RWPE2 (cell line): ENCODE data around the gene ADAP1.

Experiments used
- ATAC-seq: fragments of 200-7000 bp; cut with Tn5 transposase; 3 replicates; pipeline ENCODE4 v1.9.1; 2021; ENCODE audit warnings: low read depth
- DNase-seq: peaks from one replicate; pipeline ENCODE4 v3.0.0-alpha.2; 2020; ENCODE audit warnings: low spot score
- H3K27ac ChIP-seq: fragments of 450-650 bp; 2 replicates; pipeline ENCODE4 v1.5.1; 2017; ENCODE audit warnings: mild to moderate bottlenecking; ENCODE audit not compliant: poor library complexity, severe bottlenecking
- H3K27me3 ChIP-seq: fragments of 250-450 bp; sonication (Bioruptor Pico); 2 replicates; pipeline ENCODE4 v1.5.1; 2021; ENCODE audit warnings: mild to moderate bottlenecking, moderate library complexity; ENCODE audit not compliant: insufficient read depth, poor library complexity, severe bottlenecking
- H3K36me3 ChIP-seq: fragments of 250-450 bp; sonication (Bioruptor Pico); 2 replicates; pipeline ENCODE4 v1.5.1; 2020; ENCODE audit warnings: low read depth, mild to moderate bottlenecking, moderate library complexity
- H3K4me1 ChIP-seq: fragments of 250-450 bp; sonication (Bioruptor Pico); 2 replicates; pipeline ENCODE4 v1.5.1; 2021; ENCODE audit warnings: mild to moderate bottlenecking, moderate library complexity; ENCODE audit not compliant: insufficient read depth, poor library complexity, severe bottlenecking
- H3K4me3 ChIP-seq: fragments of 250-450 bp; sonication (Bioruptor Pico); 2 replicates; pipeline ENCODE4 v1.5.1; 2021; ENCODE audit warnings: mild to moderate bottlenecking, moderate library complexity; ENCODE audit not compliant: severe bottlenecking
- H3K9me3 ChIP-seq: fragments of 250-450 bp; sonication (Bioruptor Pico); 2 replicates; pipeline ENCODE4 v1.5.1; 2021; ENCODE audit warnings: mild to moderate bottlenecking, moderate library complexity; ENCODE audit not compliant: severe bottlenecking
- CTCF ChIP-seq: fragments of 450-650 bp; IDR thresholded peaks from one replicate; pipeline ENCODE4 v1.5.1; 2017; ENCODE audit warnings: mild to moderate bottlenecking, moderate library complexity; ENCODE audit not compliant: poor library complexity, severe bottlenecking

ADAP1 gene

GRCh38 chr7:880450-880849 is 74.0 kb downstream of the ADAP1 start:
- no peak for DNase-seq
- Histone ChIP-seq H3K9me3 (no peaks in the 10 kb centered on the region), H3K4me3 (no peak overlapping the region), H3K4me1 (peaks cover 2% of the 10 kb centered on the region), H3K36me3 (peaks cover 23% of the 10 kb centered on the region), H3K27ac (no peak overlapping the region), H3K27me3 (no peaks in the 10 kb centered on the region)
- no peak for ATAC-seq
- no peak for TF ChIP-seq CTCF

GRCh38 chr7:879706-880105 is 74.8 kb downstream of the ADAP1 start:
- Histone ChIP-seq H3K9me3 (no peaks in the 10 kb centered on the region), H3K27ac (no peak overlapping the region), H3K4me1 (peaks cover 2% of the 10 kb centered on the region), H3K36me3 (peaks cover 28% of the 10 kb centered on the region), H3K27me3 (no peaks in the 10 kb centered on the region), H3K4me3 (no peak overlapping the region)
- no peak for TF ChIP-seq CTCF
- DNase-seq (no peak), ATAC-seq (no peak)

- Histone ChIP-seq H3K4me1 (peaks cover 2% of the 10 kb centered on the region), H3K36me3 (peaks cover 35% of the 10 kb centered on the region), H3K4me3 (no peak overlapping the region), H3K27ac (no peak overlapping the region), H3K9me3 (no peaks in the 10 kb centered on the region), H3K27me3 (no peaks in the 10 kb centered on the region)
- TF ChIP-seq CTCF = no peak
- no peak for ATAC-seq
- DNase-seq = no peak
These were observed 75.4 kb downstream of the ADAP1 start for GRCh38 chr7:879093-879492.

- Histone ChIP-seq H3K4me1 (peaks cover 6% of the 10 kb centered on the region), H3K27me3 (no peaks in the 10 kb centered on the region), H3K27ac (peak overlapping the region; percentile 38), H3K9me3 (no peaks in the 10 kb centered on the region), H3K36me3 (peaks cover 50% of the 10 kb centered on the region), H3K4me3 (peak overlapping the region; percentile 100)
- TF ChIP-seq CTCF = no peak
- peak; percentile 70 for DNase-seq
- ATAC-seq = no peak
These were observed 76.9 kb downstream of the ADAP1 start for GRCh38 chr7:877312-878232.

GRCh38 chr7:876972-877311 is 77.5 kb downstream of the ADAP1 start:
- Histone ChIP-seq H3K4me1 (peaks cover 6% of the 10 kb centered on the region), H3K27me3 (no peaks in the 10 kb centered on the region), H3K27ac (peak overlapping the region; percentile 38), H3K9me3 (no peaks in the 10 kb centered on the region), H3K36me3 (peaks cover 56% of the 10 kb centered on the region), H3K4me3 (peak overlapping the region; percentile 100)
- peak; percentile 55 for ATAC-seq
- TF ChIP-seq CTCF = no peak
- DNase-seq = peak; percentile 69
